Keratinocyte (primary cell): ENCODE results near the gene IL1RAPL1. TPM values are rescaled to one million over a fixed set of nuclear protein-coding genes. Genes with fewer than 3 reads are reported as not detected.

Source experiments
- DNase-seq: peaks from one replicate; pipeline ENCODE4 v3.0.0-alpha.2; 2011; ENCODE audit warnings: low read depth, missing footprints, low spot score
- FAIRE-seq: peaks from 2 replicates; lab custom pipeline; 2011; peaks lifted over from hg19 to GRCh38; lab: Jason Lieb, UNC
- H2AFZ ChIP-seq: 2 replicates; pipeline ENCODE4 v1.6.0; 2012; ENCODE audit warnings: low read length, control low read depth, inconsistent platforms; ENCODE audit not compliant: control insufficient read depth
- H3K27ac ChIP-seq: 2 replicates; pipeline ENCODE4 v1.5.1; 2011; ENCODE audit warnings: low read length; ENCODE audit not compliant: control insufficient read depth, insufficient read depth
- H3K27me3 ChIP-seq: 3 replicates; pipeline ENCODE4 v1.6.0; 2011; ENCODE audit warnings: low read length; ENCODE audit not compliant: control insufficient read depth, insufficient read depth; ENCODE audit errors: extremely low read depth
- H3K36me3 ChIP-seq, 2 experiments: 2 replicates in 1 of 2; 3 replicates in 1 of 2; pipeline ENCODE4 v1.5.1; 2011; ENCODE audit warnings: low read length in 2 of 2, mild to moderate bottlenecking in 1 of 2; ENCODE audit not compliant: control insufficient read depth in 2 of 2, insufficient read depth in 2 of 2; ENCODE audit errors: extremely low read depth in 1 of 2
- H3K4me1 ChIP-seq: 3 replicates; pipeline ENCODE4 v1.5.1; 2011; ENCODE audit warnings: low read length; ENCODE audit not compliant: control insufficient read depth, insufficient read depth; ENCODE audit errors: extremely low read depth
- H3K4me2 ChIP-seq: 3 replicates; pipeline ENCODE4 v1.6.0; 2011; ENCODE audit warnings: low read depth, low read length; ENCODE audit not compliant: control insufficient read depth, insufficient read depth; ENCODE audit errors: extremely low read depth
- H3K4me3 ChIP-seq, 3 experiments: fragments of 200-600 bp in 1 of 3; sonication (generic) in 1 of 3; 2 replicates in 2 of 3; 3 replicates in 1 of 3; pipeline ENCODE4 v1.5.1; 2011 to 2016; ENCODE audit warnings: low read length in 3 of 3, mild to moderate bottlenecking in 3 of 3, control low read depth in 2 of 3, inconsistent platforms in 1 of 3, low read depth in 1 of 3, mixed read lengths in 1 of 3, mixed run types in 1 of 3, moderate library complexity in 1 of 3; ENCODE audit not compliant: control insufficient read depth in 2 of 3, insufficient read depth in 2 of 3; ENCODE audit errors: extremely low read depth in 1 of 3
- H3K79me2 ChIP-seq: 2 replicates; pipeline ENCODE4 v1.6.0; 2012; ENCODE audit warnings: low read length; ENCODE audit not compliant: control insufficient read depth, insufficient read depth
- H3K9ac ChIP-seq: 3 replicates; pipeline ENCODE4 v1.6.0; 2011; ENCODE audit warnings: low read length; ENCODE audit not compliant: control insufficient read depth, insufficient read depth; ENCODE audit errors: extremely low read depth
- H3K9me1 ChIP-seq: 3 replicates; pipeline ENCODE4 v1.6.0; 2011; ENCODE audit warnings: low read length; ENCODE audit not compliant: control insufficient read depth, insufficient read depth; ENCODE audit errors: extremely low read depth
- H3K9me3 ChIP-seq: 2 replicates; pipeline ENCODE4 v1.5.1; 2012; ENCODE audit warnings: low read depth, low read length; ENCODE audit not compliant: control insufficient read depth
- H4K20me1 ChIP-seq: 3 replicates; pipeline ENCODE4 v1.6.0; 2011; ENCODE audit warnings: low read length; ENCODE audit not compliant: control insufficient read depth, insufficient read depth; ENCODE audit errors: extremely low read depth
- EZH2 ChIP-seq: IDR thresholded peaks from one replicate; pipeline ENCODE4 v1.6.1; 2012; ENCODE audit warnings: inconsistent platforms, mild to moderate bottlenecking, low read length, moderate library complexity
- dilution Hi-C: fragments of 300-500 bp; cut with MboI; formaldehyde crosslinking; loops from one replicate; pipeline ENCODE4 v1.7.0; 2020; ENCODE audit warnings: low sequenced_read_pairs; ENCODE audit not compliant: extremely low pct_ligation_motif_present
- polyA plus RNA-seq, 5 experiments: library from polyadenylated mRNA; depleted of rRNA in 3 of 5; stranded (reverse) in 3 of 5; stranded (forward) in 1 of 5; unstranded in 1 of 5; fragments of >200 nt; gene quantifications; 1 replicate in 1 of 5; 2 replicates in 3 of 5; 3 replicates in 1 of 5; pipeline versions ENCODE4 v1.2.1 to v1.2.3, GENCODE V29; 2011 to 2012; ENCODE audit warnings: missing spikeins in 2 of 5, low read depth in 1 of 5, low replicate concordance in 1 of 5
- TF ChIP-seq, protein P1 (sequence below), 3 experiments: IDR thresholded peaks in 1 of 3; conservative IDR thresholded peaks in 1 of 3; optimal IDR thresholded peaks in 1 of 3; 2 replicates in 2 of 3; 3 replicates in 1 of 3; pipeline versions ENCODE3 to v1.5.1; 2011; ENCODE audit warnings: low read length in 3 of 3, mild to moderate bottlenecking in 3 of 3, moderate library complexity in 2 of 3, control low read depth in 1 of 3, inconsistent platforms in 1 of 3; ENCODE audit not compliant: insufficient read depth in 2 of 3; ENCODE audit errors: extremely low read depth in 1 of 3

IL1RAPL1 gene
- polyA plus RNA-seq, 1 donor (not counting 4 experiments of a cell fraction or from before 2014, with no cell fraction given), result 2.8 TPM

DNA sequence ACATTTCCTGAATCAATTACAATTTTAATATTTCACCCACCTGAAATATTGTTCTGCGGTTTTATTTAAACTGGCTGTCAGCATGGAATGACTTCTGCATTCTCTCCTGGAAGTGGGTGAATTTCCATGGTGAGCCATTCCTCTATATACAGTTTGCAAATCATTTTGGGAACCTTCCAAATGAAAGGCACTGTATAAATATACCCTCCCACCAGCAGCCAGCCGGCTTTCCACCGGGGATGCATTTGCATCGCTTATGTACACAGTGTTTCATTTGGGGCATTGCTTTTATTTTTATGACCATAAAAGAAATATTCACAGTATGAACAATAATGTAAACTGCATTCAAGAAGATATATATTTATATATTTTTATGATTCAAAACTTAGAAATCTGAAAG, 4.7 kb upstream of the IL1RAPL1 start:
- H3K9me1 ChIP-seq, result no peaks in the 10 kb centered on the region
- FAIRE-seq (no peak), DNase-seq (no peak)
- H3K4me3 ChIP-seq, result no peak overlapping the region
- no peak overlapping the region for H2AFZ ChIP-seq
- H4K20me1 ChIP-seq, result no peaks in the 10 kb centered on the region
- H3K9ac ChIP-seq, result no peak overlapping the region
- TF ChIP-seq, protein P1, sequence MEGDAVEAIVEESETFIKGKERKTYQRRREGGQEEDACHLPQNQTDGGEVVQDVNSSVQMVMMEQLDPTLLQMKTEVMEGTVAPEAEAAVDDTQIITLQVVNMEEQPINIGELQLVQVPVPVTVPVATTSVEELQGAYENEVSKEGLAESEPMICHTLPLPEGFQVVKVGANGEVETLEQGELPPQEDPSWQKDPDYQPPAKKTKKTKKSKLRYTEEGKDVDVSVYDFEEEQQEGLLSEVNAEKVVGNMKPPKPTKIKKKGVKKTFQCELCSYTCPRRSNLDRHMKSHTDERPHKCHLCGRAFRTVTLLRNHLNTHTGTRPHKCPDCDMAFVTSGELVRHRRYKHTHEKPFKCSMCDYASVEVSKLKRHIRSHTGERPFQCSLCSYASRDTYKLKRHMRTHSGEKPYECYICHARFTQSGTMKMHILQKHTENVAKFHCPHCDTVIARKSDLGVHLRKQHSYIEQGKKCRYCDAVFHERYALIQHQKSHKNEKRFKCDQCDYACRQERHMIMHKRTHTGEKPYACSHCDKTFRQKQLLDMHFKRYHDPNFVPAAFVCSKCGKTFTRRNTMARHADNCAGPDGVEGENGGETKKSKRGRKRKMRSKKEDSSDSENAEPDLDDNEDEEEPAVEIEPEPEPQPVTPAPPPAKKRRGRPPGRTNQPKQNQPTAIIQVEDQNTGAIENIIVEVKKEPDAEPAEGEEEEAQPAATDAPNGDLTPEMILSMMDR (optimal IDR thresholded peaks at IDR 0.05 in 1 of 3, IDR thresholded peaks at IDR 0.05 in 1 of 3, conservative IDR thresholded peaks at IDR 0.05 in 1 of 3; ENCODE audit: extremely low read depth in 1 of 3, insufficient read depth in 2 of 3, low read length in 3 of 3), result no peak
- TF ChIP-seq EZH2, result no peak
- H3K79me2 ChIP-seq, result no peaks in the 10 kb centered on the region
- H3K4me1 ChIP-seq, result no peaks in the 10 kb centered on the region
- no peaks in the 10 kb centered on the region for H3K36me3 ChIP-seq
- dilution Hi-C loops, result no loop called here
- H3K27ac ChIP-seq, result no peak overlapping the region
- peaks cover 8% of the 10 kb centered on the region for H3K27me3 ChIP-seq
- no peaks in the 10 kb centered on the region for H3K9me3 ChIP-seq
- no peak overlapping the region for H3K4me2 ChIP-seq

DNA sequence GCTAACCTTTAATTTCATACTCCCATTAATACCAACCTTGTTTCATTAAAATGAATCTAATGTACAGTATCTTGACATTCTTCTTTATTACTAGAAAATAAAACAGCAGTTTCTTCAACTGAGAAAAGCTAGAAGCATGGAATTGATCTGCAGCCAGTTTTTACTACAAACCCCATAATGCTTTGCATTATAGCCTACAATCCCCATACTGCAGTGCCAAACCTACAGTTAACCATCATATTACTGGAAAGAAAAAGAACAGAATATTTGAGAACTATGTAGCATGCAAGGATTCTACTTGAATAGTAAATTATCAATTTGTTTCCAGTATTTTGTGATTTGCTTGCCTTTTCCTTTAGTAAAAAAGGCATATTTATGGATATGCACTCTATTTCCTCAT, 3.2 kb upstream of the IL1RAPL1 start:
- H3K9me3 ChIP-seq, result no peaks in the 10 kb centered on the region
- no peak overlapping the region for H3K27ac ChIP-seq
- no peaks in the 10 kb centered on the region for H3K4me1 ChIP-seq
- no peak overlapping the region for H3K4me2 ChIP-seq
- TF ChIP-seq, protein P1 (optimal IDR thresholded peaks at IDR 0.05 in 1 of 3, IDR thresholded peaks at IDR 0.05 in 1 of 3, conservative IDR thresholded peaks at IDR 0.05 in 1 of 3; ENCODE audit: extremely low read depth in 1 of 3, insufficient read depth in 2 of 3, low read length in 3 of 3), result no peak
- TF ChIP-seq EZH2, result no peak
- no peaks in the 10 kb centered on the region for H3K79me2 ChIP-seq
- DNase-seq, result no peak
- peaks cover 8% of the 10 kb centered on the region for H3K27me3 ChIP-seq
- no peak overlapping the region for H2AFZ ChIP-seq
- H3K36me3 ChIP-seq, result no peaks in the 10 kb centered on the region
- no peak for FAIRE-seq
- no peak overlapping the region for H3K4me3 ChIP-seq
- dilution Hi-C loops, result no loop called here
- no peak overlapping the region for H3K9ac ChIP-seq
- H3K9me1 ChIP-seq, result no peaks in the 10 kb centered on the region
- no peaks in the 10 kb centered on the region for H4K20me1 ChIP-seq
